Small intestine (tissue), 7 donors: Measurements from ENCODE around the gene SCN9A. TPM values are rescaled to one million over a fixed set of nuclear protein-coding genes. Genes with fewer than 3 reads are reported as not detected.

Experiments
- DNase-seq, 2 donors: peaks; one replicate each; pipeline versions ENCODE4 v3.0.0 to v3.0.0-alpha.2; 2013
- FAIRE-seq: peaks from 2 replicates; lab custom pipeline; 2012; peaks lifted over from hg19 to GRCh38; lab: Jason Lieb, UNC
- H3K27ac ChIP-seq, 3 donors: one replicate each; pipeline ENCODE4 v1.5.1; 2013; ENCODE audit warnings: low read length in 2 of 3, mild to moderate bottlenecking in 2 of 3, control low read depth in 1 of 3, inconsistent platforms in 1 of 3, low read depth in 1 of 3, moderate library complexity in 1 of 3
- H3K27me3 ChIP-seq, 3 donors: one replicate each; pipeline ENCODE4 v1.6.1; 2013; ENCODE audit warnings: low read length in 3 of 3, inconsistent platforms in 1 of 3; ENCODE audit not compliant: control insufficient read depth in 3 of 3, insufficient read depth in 3 of 3
- H3K36me3 ChIP-seq, 3 donors: one replicate each; pipeline ENCODE4 v1.6.1; 2013; ENCODE audit warnings: low read length in 3 of 3, inconsistent platforms in 1 of 3, low read depth in 1 of 3, mild to moderate bottlenecking in 1 of 3, moderate library complexity in 1 of 3; ENCODE audit not compliant: control insufficient read depth in 3 of 3, insufficient read depth in 2 of 3
- H3K4me1 ChIP-seq, 3 donors: one replicate each; pipeline ENCODE4 v1.6.1; 2013; ENCODE audit warnings: low read length in 2 of 3, inconsistent platforms in 1 of 3, low read depth in 1 of 3, mild to moderate bottlenecking in 1 of 3, moderate library complexity in 1 of 3; ENCODE audit not compliant: control insufficient read depth in 3 of 3, insufficient read depth in 2 of 3
- H3K4me3 ChIP-seq, 3 donors: one replicate each; pipeline ENCODE4 v1.5.1; 2013; ENCODE audit warnings: low read length in 3 of 3, control low read depth in 1 of 3, inconsistent platforms in 1 of 3, low read depth in 1 of 3, mild to moderate bottlenecking in 1 of 3, moderate library complexity in 1 of 3
- H3K9me3 ChIP-seq, 2 donors: one replicate each; pipeline ENCODE4 v1.6.1; 2013; ENCODE audit warnings: low read depth in 1 of 2, low read length in 1 of 2; ENCODE audit not compliant: control insufficient read depth in 2 of 2, insufficient read depth in 1 of 2
- WGBS, 3 donors: extraction: QIAGEN DNeasy Blood & Tissue Kit; methylation state at CpG; one replicate each; pipeline ENCODE4 v1.1.7; 2013; 5-methylcytosine and 5-hydroxymethylcytosine counted together
- polyA plus RNA-seq, 4 donors: library from polyadenylated mRNA; stranded (reverse) in 3 of 4; unstranded in 1 of 4; fragments of 200-250 nt in 3 of 4; fragments of 120-200 nt in 1 of 4; gene quantifications; one replicate each; pipeline versions ENCODE4 v1.2.1 to v1.2.3, GENCODE V29; 2013
- donor health status: healthy with polysubstance abuse.
- donor health status: control.
- donor health status: control.
- donor health status: Bipolar disorder and iron deficiency.
- donor health status: healthy.

Gene SCN9A
- polyA plus RNA-seq, 4 donors, result 0.27 to 2.1 (median 1.7) TPM; not detected in 1

- H3K4me3 ChIP-seq, result no peak overlapping the region
- DNase-seq (no peak), FAIRE-seq (no peak)
- 71 to 84% (median 80%) methylated on average over 2 of the region's 2 CpGs for WGBS, 3 donors
- H3K27ac ChIP-seq, result no peak overlapping the region
- no peaks in the 10 kb centered on the region for H3K9me3 ChIP-seq
- no peaks in the 10 kb centered on the region for H3K4me1 ChIP-seq
- H3K36me3 ChIP-seq, result no peaks in the 10 kb centered on the region
- no peaks in the 10 kb centered on the region for H3K27me3 ChIP-seq
Observed at GRCh38 chr2:166337932-166338331, 37.8 kb downstream of the SCN9A start.

GRCh38 chr2:166335284-166335683 lies 40.5 kb downstream of the SCN9A start:
- H3K4me1 ChIP-seq, result no peaks in the 10 kb centered on the region
- H3K27me3 ChIP-seq, result no peaks in the 10 kb centered on the region
- no peak overlapping the region for H3K27ac ChIP-seq
- DNase-seq (peak in 1 of 2 donors; percentile 24), FAIRE-seq (no peak)
- H3K36me3 ChIP-seq, result no peaks in the 10 kb centered on the region
- H3K4me3 ChIP-seq, result no peak overlapping the region
- H3K9me3 ChIP-seq, result no peaks in the 10 kb centered on the region
- 28 to 44% (median 36%) methylated on average over 3 of the region's 3 CpGs for WGBS, 3 donors

- H3K27me3 ChIP-seq, result no peaks in the 10 kb centered on the region
- no peaks in the 10 kb centered on the region for H3K9me3 ChIP-seq
- no peaks in the 10 kb centered on the region for H3K36me3 ChIP-seq
- H3K27ac ChIP-seq, result no peak overlapping the region
- DNase-seq (no peak), FAIRE-seq (no peak)
- H3K4me1 ChIP-seq, result no peaks in the 10 kb centered on the region
- no peak overlapping the region for H3K4me3 ChIP-seq
Observed at GRCh38 chr2:166334805-166335204, 40.9 kb downstream of the SCN9A start.

- 61 to 68% (median 62%) methylated on average over 2 of the region's 2 CpGs for WGBS, 3 donors
- no peaks in the 10 kb centered on the region for H3K27me3 ChIP-seq
- no peak overlapping the region for H3K27ac ChIP-seq
- H3K36me3 ChIP-seq, result no peaks in the 10 kb centered on the region
- DNase-seq (no peak), FAIRE-seq (no peak)
- H3K4me1 ChIP-seq, result no peaks in the 10 kb centered on the region
- no peak overlapping the region for H3K4me3 ChIP-seq
- H3K9me3 ChIP-seq, result no peaks in the 10 kb centered on the region
Observed at GRCh38 chr2:166333801-166334200, 41.9 kb downstream of the SCN9A start.

GRCh38 chr2:166332106-166332505 lies 43.6 kb downstream of the SCN9A start:
- H3K4me3 ChIP-seq, result no peak overlapping the region
- no peak overlapping the region for H3K27ac ChIP-seq
- no peaks in the 10 kb centered on the region for H3K9me3 ChIP-seq
- no peaks in the 10 kb centered on the region for H3K27me3 ChIP-seq
- H3K4me1 ChIP-seq, result no peaks in the 10 kb centered on the region
- FAIRE-seq (no peak), DNase-seq (no peak)
- no peaks in the 10 kb centered on the region for H3K36me3 ChIP-seq

GRCh38 chr2:166331468-166331867 lies 44.3 kb downstream of the SCN9A start:
- Histone ChIP-seq H3K4me3 (no peak overlapping the region), H3K36me3 (no peaks in the 10 kb centered on the region), H3K9me3 (no peaks in the 10 kb centered on the region), H3K27ac (no peak overlapping the region), H3K4me1 (no peaks in the 10 kb centered on the region), H3K27me3 (no peaks in the 10 kb centered on the region)
- WGBS, 3 donors, result 88 to 98% (median 97%) methylated on average over 1 of the region's 1 CpG
- peak; percentile 51 for FAIRE-seq
- no peak for DNase-seq

- H3K4me1 ChIP-seq, result no peaks in the 10 kb centered on the region
- H3K27me3 ChIP-seq, result no peaks in the 10 kb centered on the region
- DNase-seq (no peak), FAIRE-seq (no peak)
- H3K4me3 ChIP-seq, result no peak overlapping the region
- H3K27ac ChIP-seq, result no peak overlapping the region
- no peaks in the 10 kb centered on the region for H3K36me3 ChIP-seq
- H3K9me3 ChIP-seq, result no peaks in the 10 kb centered on the region
Observed at GRCh38 chr2:166329465-166329864, 46.3 kb downstream of the SCN9A start.

- Histone ChIP-seq H3K27ac (no peak overlapping the region), H3K4me1 (no peaks in the 10 kb centered on the region), H3K36me3 (no peaks in the 10 kb centered on the region), H3K9me3 (no peaks in the 10 kb centered on the region), H3K27me3 (no peaks in the 10 kb centered on the region), H3K4me3 (no peak overlapping the region)
- DNase-seq (no peak), FAIRE-seq (no peak)
- WGBS, 3 donors, result 53 to 70% (median 67%) methylated on average over 3 of the region's 3 CpGs
Observed at GRCh38 chr2:166328147-166328546, 47.6 kb downstream of the SCN9A start.

- DNase-seq (no peak), FAIRE-seq (no peak)
- Histone ChIP-seq H3K9me3 (no peaks in the 10 kb centered on the region), H3K4me1 (no peaks in the 10 kb centered on the region), H3K27me3 (no peaks in the 10 kb centered on the region), H3K27ac (no peak overlapping the region), H3K4me3 (no peak overlapping the region), H3K36me3 (no peaks in the 10 kb centered on the region)
- 89 to 90% (median 90%) methylated on average over 3 of the region's 3 CpGs for whole genome bisulfite sequencing, 3 donors
Observed at GRCh38 chr2:166321076-166321475, 54.7 kb downstream of the SCN9A start.
